HepG2 (cell line): Measurements from ENCODE around the gene ADAMTS17. TPM values are rescaled to one million over a fixed set of nuclear protein-coding genes. Genes with fewer than 3 reads are reported as not detected.

ENCODE experiments used
- ATAC-seq: fragments of 200-7000 bp; cut with Tn5 transposase; 3 replicates; pipeline ENCODE4 v1.9.1; 2020; ENCODE audit warnings: mild to moderate bottlenecking, moderate library complexity
- BruUV-seq: library from RNA; stranded (reverse); fragments of 400-500 nt; replicated peaks from 2 replicates; lab custom pipeline; 2021; lab: Mats Ljungman, UMichigan
- CTCF ChIA-PET: fragments of 300-600 bp; formaldehyde crosslinking; extraction: SDS; loops from one replicate; lab custom pipeline; 2021; ENCODE audit warnings: low total read pairs, inconsistent platforms, low intra/inter-chr PET ratio; lab: Yijun Ruan, JAX
- POLR2A ChIA-PET: fragments of 350-600 bp; sonication (Branson Sonifier 250); formaldehyde crosslinking; loops from one replicate; lab custom pipeline; 2020; ENCODE audit warnings: antibody characterized with exemption, inconsistent platforms; lab: Yijun Ruan, JAX
- DNase-seq: peaks from one replicate; pipeline ENCODE4 v3.0.0-alpha.2; 2015; ENCODE audit warnings: low spot score
- FAIRE-seq: peaks from 3 replicates; lab custom pipeline; 2011; peaks lifted over from hg19 to GRCh38; lab: Jason Lieb, UNC
- H2AFZ ChIP-seq: one replicate; pipeline ENCODE4 v1.6.1; 2011; ENCODE audit warnings: low read length, inconsistent platforms
- H3K27ac ChIP-seq: fragments of 300-600 bp; 3 replicates; pipeline ENCODE4 v1.8.0; 2011; ENCODE audit warnings: mixed run types, mild to moderate bottlenecking, mixed read lengths, low read length, inconsistent platforms; ENCODE audit not compliant: insufficient read depth; ENCODE audit errors: extremely low read length
- H3K27me3 ChIP-seq, 2 experiments: fragments of 200-600 bp in 1 of 2; 2 replicates in 1 of 2; 3 replicates in 1 of 2; pipeline versions ENCODE4 v1.6.0 to v1.8.0; 2011; ENCODE audit warnings: low read length in 2 of 2, mild to moderate bottlenecking in 2 of 2, moderate library complexity in 2 of 2, inconsistent platforms in 1 of 2; ENCODE audit not compliant: insufficient read depth in 2 of 2, control insufficient read depth in 1 of 2
- H3K36me3 ChIP-seq, 2 experiments: fragments of 200-600 bp in 1 of 2; replicated peaks in 1 of 2; 2 replicates in 1 of 2; 3 replicates in 1 of 2; pipeline versions ENCODE4 v1.5.1 to v1.8.0; 2011; ENCODE audit warnings: low read length in 2 of 2, inconsistent platforms in 1 of 2; ENCODE audit not compliant: insufficient read depth in 2 of 2, control insufficient read depth in 1 of 2
- H3K4me1 ChIP-seq: 2 replicates; pipeline ENCODE4 v1.5.1; 2012; ENCODE audit warnings: low read length, inconsistent platforms; ENCODE audit not compliant: insufficient read depth
- H3K4me2 ChIP-seq: 2 replicates; pipeline ENCODE4 v1.6.0; 2011; ENCODE audit warnings: low read depth, low read length, inconsistent platforms
- H3K4me3 ChIP-seq, 3 experiments: fragments of 200-600 bp in 1 of 3; sonication (generic), shearing (Covaris generic) in 1 of 3; replicated peaks in 1 of 3; 2 replicates each; pipeline ENCODE4 v1.5.1; 2011 to 2016; ENCODE audit warnings: low read length in 3 of 3, inconsistent platforms in 2 of 3, low read depth in 2 of 3, mild to moderate bottlenecking in 2 of 3, control low read depth in 1 of 3, mixed read lengths in 1 of 3; ENCODE audit not compliant: insufficient read depth in 1 of 3
- H3K79me2 ChIP-seq: one replicate; pipeline ENCODE4 v1.6.1; 2011; ENCODE audit warnings: low read length, inconsistent platforms; ENCODE audit not compliant: insufficient read depth
- H3K9ac ChIP-seq: 2 replicates; pipeline ENCODE4 v1.6.0; 2011; ENCODE audit warnings: mild to moderate bottlenecking, low read depth, low read length, inconsistent platforms; ENCODE audit not compliant: insufficient read depth
- H3K9me3 ChIP-seq: 2 replicates; pipeline ENCODE4 v1.5.1; 2012; ENCODE audit warnings: mild to moderate bottlenecking, low read length
- H4K20me1 ChIP-seq: 2 replicates; pipeline ENCODE4 v1.6.0; 2011; ENCODE audit warnings: inconsistent platforms, mild to moderate bottlenecking, low read length, moderate library complexity; ENCODE audit not compliant: insufficient read depth
- GATAD2A ChIP-seq: IDR thresholded peaks from 2 replicates; pipeline ENCODE4 v1.6.1; 2016
- IRF1 ChIP-seq: sonication (generic); formaldehyde crosslinking; IDR thresholded peaks from 2 replicates; pipeline ENCODE4 v1.4.0; 2020; ENCODE audit warnings: low read depth, mild to moderate bottlenecking, missing genetic modification reagents
- MEIS1 ChIP-seq: sonication (generic); formaldehyde crosslinking; IDR thresholded peaks from 2 replicates; pipeline ENCODE4 v1.9.0; 2021; ENCODE audit warnings: mild to moderate bottlenecking, missing genetic modification reagents, moderate library complexity, borderline replicate concordance
- MYNN ChIP-seq: sonication (generic); formaldehyde crosslinking; IDR thresholded peaks from 2 replicates; pipeline ENCODE4 v1.4.0; 2020; ENCODE audit warnings: mild to moderate bottlenecking, low read depth, missing genetic modification reagents
- MYPOP ChIP-seq: sonication (generic); formaldehyde crosslinking; IDR thresholded peaks from 2 replicates; pipeline ENCODE4 v1.8.1; 2023; ENCODE audit warnings: mild to moderate bottlenecking, moderate library complexity, missing genetic modification reagents
- NBN ChIP-seq: fragments of 450-650 bp; conservative IDR thresholded peaks from 2 replicates; pipeline ENCODE4 v1.6.1; 2017
- PRMT3 ChIP-seq: sonication (generic); formaldehyde crosslinking; IDR thresholded peaks from 2 replicates; pipeline ENCODE4 v1.8.1; 2022; ENCODE audit warnings: low read depth, mild to moderate bottlenecking, moderate library complexity, missing genetic modification reagents, borderline replicate concordance
- RBM22 ChIP-seq: fragments of 200-400 bp; formaldehyde crosslinking; optimal IDR thresholded peaks from 2 replicates; pipeline ENCODE3; 2017; ENCODE audit warnings: mild to moderate bottlenecking, low read length, moderate library complexity
- RFX3 ChIP-seq: IDR thresholded peaks from 2 replicates; pipeline ENCODE4 v1.6.1; 2016; ENCODE audit warnings: missing biosample characterization, missing genetic modification reagents
- RFX5 ChIP-seq: IDR thresholded peaks from 2 replicates; pipeline ENCODE4 v1.6.1; 2011; ENCODE audit warnings: low read depth, low read length, improper control_type of control experiment
- SRF ChIP-seq: IDR thresholded peaks from 2 replicates; pipeline ENCODE4 v1.6.1; 2011; ENCODE audit warnings: mild to moderate bottlenecking, low read depth, low read length, moderate library complexity
- TERF1 ChIP-seq: sonication (generic); formaldehyde crosslinking; IDR thresholded peaks from 2 replicates; pipeline ENCODE4 v1.8.0; 2022; ENCODE audit warnings: mild to moderate bottlenecking, missing genetic modification reagents, moderate library complexity
- ZBTB34 ChIP-seq: sonication (generic); formaldehyde crosslinking; IDR thresholded peaks from 2 replicates; pipeline ENCODE4 v1.8.0; 2022; ENCODE audit warnings: mild to moderate bottlenecking, missing genetic modification reagents
- ZNF292 ChIP-seq: sonication (generic); formaldehyde crosslinking; IDR thresholded peaks from 2 replicates; pipeline ENCODE4 v1.8.1; 2022; ENCODE audit warnings: mild to moderate bottlenecking, low read depth, missing genetic modification reagents, borderline replicate concordance
- ZNF33A ChIP-seq: sonication (generic); formaldehyde crosslinking; IDR thresholded peaks from 2 replicates; pipeline ENCODE4 v1.5.1; 2020; ENCODE audit warnings: missing genetic modification reagents, mild to moderate bottlenecking, moderate library complexity, borderline replicate concordance
- ZNF670 ChIP-seq: sonication (generic); formaldehyde crosslinking; IDR thresholded peaks from 2 replicates; pipeline ENCODE4 v1.8.0; 2022; ENCODE audit warnings: mild to moderate bottlenecking, missing genetic modification reagents, borderline replicate concordance
- ZNF740 ChIP-seq: sonication (generic); formaldehyde crosslinking; IDR thresholded peaks from 2 replicates; pipeline ENCODE4 v1.4.0; 2020; ENCODE audit warnings: missing genetic modification reagents
- ZNF749 ChIP-seq: sonication (generic); formaldehyde crosslinking; IDR thresholded peaks from 2 replicates; pipeline ENCODE4 v1.8.0; 2022; ENCODE audit warnings: mild to moderate bottlenecking, missing genetic modification reagents, moderate library complexity, borderline replicate concordance
- ZNF777 ChIP-seq: sonication (generic); formaldehyde crosslinking; IDR thresholded peaks from 2 replicates; pipeline ENCODE4 v1.4.0; 2020; ENCODE audit warnings: missing genetic modification reagents
- ZSCAN5A ChIP-seq: sonication (generic); formaldehyde crosslinking; IDR thresholded peaks from 2 replicates; pipeline ENCODE4 v1.8.0; 2022; ENCODE audit warnings: mild to moderate bottlenecking, missing genetic modification reagents, borderline replicate concordance
- WGBS: methylation state at CpG from one replicate; pipeline ENCODE4 v1.1.6; 2017; ENCODE audit warnings: low lambda C conversion rate; 5-methylcytosine and 5-hydroxymethylcytosine counted together
- in situ Hi-C: cut with HindIII; loops from 2 replicates; pipeline ENCODE4 v1.10.0; 2017; ENCODE audit warnings: low pct_unique_long_range_greater_than_20kb; ENCODE audit not compliant: extremely low pct_ligation_motif_present
- intact Hi-C: fragments of 100-400 bp; cut with micrococcal nuclease; formaldehyde crosslinking; loops from one replicate; pipeline ENCODE4 v1.10.0; 2022; ENCODE audit not compliant: unreplicated experiment
- polyA plus RNA-seq, 8 experiments: library from polyadenylated mRNA; depleted of rRNA in 3 of 8; stranded (reverse) in 7 of 8; unstranded in 1 of 8; fragments of >200 nt; fragmentation: Illumina TruSeq in 4 of 8; extraction: Trizol in 4 of 8; gene quantifications; 2 replicates each; pipeline versions ENCODE4 v1.2.1 to v1.2.3, GENCODE V29; 2011 to 2016; ENCODE audit warnings: low read depth in 4 of 8, missing spikeins in 1 of 8, mixed read lengths in 1 of 8; ENCODE audit not compliant: insufficient read depth in 1 of 8
- total RNA-seq, 5 experiments: library from RNA; depleted of rRNA; stranded (reverse); fragments of >200 nt; fragmentation: Illumina TruSeq; extraction: Trizol; gene quantifications; 2 replicates each; pipeline ENCODE4 v1.2.3, GENCODE V29; 2016; ENCODE audit warnings: low read depth in 1 of 5

ADAMTS17 gene
- total and polyA plus RNA-seq, 2 of the 13 experiments (the other 11 are each of a cell fraction or from before 2014, with no cell fraction given), result 0.02 to 0.04 TPM

- H3K4me2 ChIP-seq, result no peak overlapping the region
- no peaks in the 10 kb centered on the region for H3K79me2 ChIP-seq
- intact Hi-C loops, result no loop called here
- POLR2A ChIA-PET, result no interaction called here
- H3K9ac ChIP-seq, result no peak overlapping the region
- TF ChIP-seq ZSCAN5A (no peak), RBM22 (no peak), ZNF749 (CRISPR knock-in tag) (no peak), ZNF777 (no peak), TERF1 (no peak), ZNF740 (CRISPR knock-in tag) (no peak), ZNF292 (CRISPR knock-in tag) (no peak), MEIS1 (CRISPR knock-in tag) (no peak), ZNF670 (CRISPR knock-in tag) (no peak), PRMT3 (CRISPR knock-in tag) (no peak), IRF1 (no peak), SRF (no peak), NBN (no peak), MYNN (CRISPR knock-in tag) (no peak), GATAD2A (CRISPR knock-in tag) (no peak), ZNF33A (CRISPR knock-in tag) (no peak), RFX3 (no peak), ZBTB34 (CRISPR knock-in tag) (no peak), MYPOP (no peak), RFX5 (no peak)
- TF ChIP-seq, all 625 proteins: peak for 0
- Histone ChIP-seq H3K27ac (no peak overlapping the region), H2AFZ (no peak overlapping the region), H3K27me3 (no peaks in the 10 kb centered on the region), H3K9me3 (no peaks in the 10 kb centered on the region), H3K4me1 (no peaks in the 10 kb centered on the region), H3K36me3 (no peaks in the 10 kb centered on the region), H3K4me3 (no peak overlapping the region), H4K20me1 (no peaks in the 10 kb centered on the region)
- whole genome bisulfite sequencing, result 49% methylated on average over 6 of the region's 6 CpGs
- in situ Hi-C loops, result no loop called here
- BruUV-seq, result no TSS peak
- FAIRE-seq (no peak), ATAC-seq (no peak), DNase-seq (no peak)
- CTCF ChIA-PET, result no interaction called here
Measured at GRCh38 chr15:99994849-99995248, 346.9 kb downstream of the ADAMTS17 start.
